Measurements from ENCODE around the gene PSMA2.
"Not testable (repeated sequence)": the region's sequence is repeated elsewhere in the genome, so short reads cannot be mapped to it uniquely, and the experiment has no call there.

Gene PSMA2

DNA sequence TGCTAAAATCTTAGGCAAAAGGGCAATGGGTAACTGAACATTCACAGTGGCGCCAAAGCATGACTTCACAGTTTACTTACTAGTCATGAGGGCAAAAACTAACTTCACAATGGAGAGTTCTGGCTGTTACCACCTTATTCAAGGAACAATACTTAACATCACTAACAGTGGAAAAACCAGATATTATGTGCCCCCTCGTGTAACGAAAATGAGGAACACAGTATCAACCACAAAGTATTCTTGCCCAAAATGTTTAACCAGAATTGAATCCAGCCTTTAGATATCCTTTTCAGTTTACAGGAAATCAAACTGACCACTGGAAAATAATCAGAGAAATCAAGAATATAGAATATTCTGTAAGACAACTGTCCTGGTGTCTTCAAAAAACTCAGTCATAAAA is 29.6 kb downstream of the PSMA2 start:
- H3K36me3 ChIP-seq: no peaks in the 10 kb centered on the region
- no peaks in the 10 kb centered on the region for H3K27me3 ChIP-seq
- peak overlapping the region; percentile 68 for H3K27ac ChIP-seq
- TF ChIP-seq, protein P1, sequence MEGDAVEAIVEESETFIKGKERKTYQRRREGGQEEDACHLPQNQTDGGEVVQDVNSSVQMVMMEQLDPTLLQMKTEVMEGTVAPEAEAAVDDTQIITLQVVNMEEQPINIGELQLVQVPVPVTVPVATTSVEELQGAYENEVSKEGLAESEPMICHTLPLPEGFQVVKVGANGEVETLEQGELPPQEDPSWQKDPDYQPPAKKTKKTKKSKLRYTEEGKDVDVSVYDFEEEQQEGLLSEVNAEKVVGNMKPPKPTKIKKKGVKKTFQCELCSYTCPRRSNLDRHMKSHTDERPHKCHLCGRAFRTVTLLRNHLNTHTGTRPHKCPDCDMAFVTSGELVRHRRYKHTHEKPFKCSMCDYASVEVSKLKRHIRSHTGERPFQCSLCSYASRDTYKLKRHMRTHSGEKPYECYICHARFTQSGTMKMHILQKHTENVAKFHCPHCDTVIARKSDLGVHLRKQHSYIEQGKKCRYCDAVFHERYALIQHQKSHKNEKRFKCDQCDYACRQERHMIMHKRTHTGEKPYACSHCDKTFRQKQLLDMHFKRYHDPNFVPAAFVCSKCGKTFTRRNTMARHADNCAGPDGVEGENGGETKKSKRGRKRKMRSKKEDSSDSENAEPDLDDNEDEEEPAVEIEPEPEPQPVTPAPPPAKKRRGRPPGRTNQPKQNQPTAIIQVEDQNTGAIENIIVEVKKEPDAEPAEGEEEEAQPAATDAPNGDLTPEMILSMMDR (IDR thresholded peaks at IDR 0.05): no peak
- H3K9me3 ChIP-seq: no peaks in the 10 kb centered on the region
- peaks cover 54 to 57% of the 10 kb centered on the region in 2 experiments for H3K4me1 ChIP-seq (ENCODE audit: control insufficient read depth in 1 of 2, insufficient read depth in 1 of 2, low read depth in 1 of 2, low read length in 1 of 2)
- H3K4me3 ChIP-seq (ENCODE audit: low read depth in 1 of 2, low read length in 1 of 2): no peak overlapping the region

DNA sequence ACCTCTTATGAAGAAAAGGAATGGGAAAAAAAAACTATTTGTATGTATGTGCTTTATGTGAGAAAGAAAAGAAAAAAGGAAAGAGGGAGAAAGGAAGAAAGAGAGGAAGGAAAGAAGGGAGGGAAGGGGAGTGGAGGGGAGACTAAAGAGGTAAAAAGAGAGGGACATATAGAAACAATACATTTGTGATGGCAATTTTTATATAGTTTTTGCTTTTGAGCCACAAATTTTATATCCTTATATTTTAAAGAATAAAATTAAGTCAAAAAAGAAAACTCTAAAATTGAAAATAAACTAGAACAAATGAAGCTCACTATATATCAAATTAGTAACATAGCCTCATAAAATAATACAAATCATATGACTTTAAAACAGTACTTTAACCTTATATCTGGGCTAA is 31.1 kb downstream of the PSMA2 start:
- Histone ChIP-seq H3K36me3 (no peaks in the 10 kb centered on the region), H3K9me3 (no peaks in the 10 kb centered on the region), H3K4me1 (ENCODE audit: control insufficient read depth in 1 of 2, insufficient read depth in 1 of 2, low read depth in 1 of 2, low read length in 1 of 2) (peaks cover 40 to 44% of the 10 kb centered on the region in 2 experiments), H3K4me3 (ENCODE audit: low read depth in 1 of 2, low read length in 1 of 2) (no peak overlapping the region), H3K27ac (no peak overlapping the region), H3K27me3 (no peaks in the 10 kb centered on the region)
- TF ChIP-seq, protein P1 (IDR thresholded peaks at IDR 0.05): no peak

DNA sequence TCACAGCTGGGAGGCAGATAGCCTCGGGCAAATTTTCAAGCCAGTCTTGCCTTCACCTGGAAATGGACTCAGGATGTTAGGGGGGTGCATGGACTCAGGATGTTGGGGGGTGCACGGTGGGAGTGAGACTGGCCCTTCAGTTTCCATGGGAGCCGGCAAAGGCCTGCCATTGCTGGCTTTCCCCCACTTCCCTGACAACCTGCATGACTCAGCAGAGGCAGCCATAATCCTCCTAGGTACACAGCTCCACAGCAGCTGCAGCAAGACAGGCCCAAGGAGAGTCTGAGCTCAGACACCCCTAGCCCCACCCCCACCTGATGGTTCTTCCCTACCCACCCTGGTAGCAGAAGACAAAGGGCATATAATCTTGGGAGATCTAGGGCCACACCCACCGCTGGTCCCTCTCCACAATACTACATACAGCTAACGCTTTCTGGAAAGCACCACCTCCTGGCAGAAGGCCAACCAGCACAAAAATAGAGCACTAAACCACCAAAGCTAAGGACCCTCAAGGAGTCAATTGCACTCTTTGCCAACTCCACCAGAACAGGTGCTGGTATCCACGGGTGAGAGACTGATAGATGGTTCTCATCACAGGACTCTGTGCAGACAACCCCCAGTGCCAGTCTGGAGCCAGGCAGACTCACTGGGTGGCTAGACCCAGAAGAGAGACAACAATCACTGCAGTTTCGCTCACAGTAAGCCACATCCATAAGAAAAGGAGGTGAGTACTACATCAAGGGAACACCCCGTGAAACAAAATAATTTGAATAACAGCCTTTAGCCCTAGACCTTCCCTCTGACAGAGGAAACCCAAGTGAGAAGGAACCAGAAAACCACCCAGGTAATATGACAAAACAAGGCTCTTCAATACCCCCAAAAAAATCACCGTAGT is 38.4 kb downstream of the PSMA2 start:
- TF ChIP-seq, protein P1 (IDR thresholded peaks at IDR 0.05): no peak
- Histone ChIP-seq H3K4me1 (ENCODE audit: control insufficient read depth in 1 of 2, insufficient read depth in 1 of 2, low read depth in 1 of 2, low read length in 1 of 2) (peaks cover 13 to 26% of the 10 kb centered on the region in 2 experiments), H3K36me3 (no peaks in the 10 kb centered on the region), H3K27me3 (no peaks in the 10 kb centered on the region), H3K27ac (no peak overlapping the region), H3K4me3 (ENCODE audit: low read depth in 1 of 2, low read length in 1 of 2) (no peak overlapping the region), H3K9me3 (no peaks in the 10 kb centered on the region)

DNA sequence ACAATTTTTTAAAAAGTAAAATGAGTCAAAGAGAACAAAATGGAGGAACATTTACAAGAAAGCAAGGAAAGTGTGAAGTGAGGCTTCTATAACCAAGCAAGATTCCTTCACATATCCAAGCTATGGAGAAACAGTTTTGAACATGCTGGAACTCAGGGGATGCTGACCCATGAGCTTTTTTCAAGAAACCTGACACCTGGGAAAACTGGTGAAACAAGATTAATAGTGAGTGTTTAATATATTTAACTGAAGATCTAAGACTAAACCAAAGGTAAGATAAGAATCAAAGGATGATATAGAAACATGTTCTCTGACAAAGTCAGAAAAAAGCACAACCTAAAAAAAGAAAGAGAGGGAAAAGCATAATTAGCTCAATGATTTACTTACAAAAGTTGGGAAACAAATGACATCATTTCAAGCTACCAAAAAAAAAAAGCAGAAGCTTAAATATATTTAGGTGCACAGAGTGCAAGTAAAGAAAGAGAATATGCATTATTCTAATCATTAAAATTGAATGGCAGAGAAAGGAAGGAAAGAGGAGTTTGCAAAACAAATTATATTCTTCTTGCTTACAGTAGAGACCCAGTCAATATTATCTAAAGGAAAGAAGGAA is 45.0 kb downstream of the PSMA2 start:
- Histone ChIP-seq H3K36me3 (no peaks in the 10 kb centered on the region), H3K4me3 (ENCODE audit: low read depth in 1 of 2, low read length in 1 of 2) (peak overlapping the region; percentile 74 to 82), H3K27me3 (no peaks in the 10 kb centered on the region), H3K27ac (peak overlapping the region; percentile 94), H3K4me1 (ENCODE audit: control insufficient read depth in 1 of 2, insufficient read depth in 1 of 2, low read depth in 1 of 2, low read length in 1 of 2) (peaks cover 43 to 44% of the 10 kb centered on the region in 2 experiments), H3K9me3 (no peaks in the 10 kb centered on the region)
- TF ChIP-seq, protein P1 (IDR thresholded peaks at IDR 0.05): no peak

DNA sequence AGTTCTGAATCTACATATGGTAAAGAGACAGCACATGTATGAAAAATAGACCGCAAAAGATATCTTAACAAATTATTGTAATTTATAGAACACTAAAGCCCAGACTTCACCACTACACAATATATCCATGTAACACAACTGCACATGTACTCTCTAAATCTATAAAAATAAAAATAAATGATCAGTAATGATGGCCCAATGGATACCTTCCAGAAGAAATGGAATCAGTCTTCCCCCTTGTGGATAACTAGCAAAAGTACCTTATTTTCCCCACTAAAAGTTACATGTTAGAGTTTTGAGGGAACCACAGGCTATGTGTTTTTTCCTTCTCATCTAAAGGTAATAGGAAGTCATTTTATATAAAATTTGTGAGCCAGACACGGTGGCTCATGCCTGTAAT is 45.8 kb downstream of the PSMA2 start:
- TF ChIP-seq, protein P1 (IDR thresholded peaks at IDR 0.05): no peak
- no peaks in the 10 kb centered on the region for H3K9me3 ChIP-seq
- H3K27me3 ChIP-seq: no peaks in the 10 kb centered on the region
- no peak overlapping the region for H3K4me3 ChIP-seq (ENCODE audit: low read depth in 1 of 2, low read length in 1 of 2)
- peaks cover 43 to 44% of the 10 kb centered on the region in 2 experiments for H3K4me1 ChIP-seq (ENCODE audit: control insufficient read depth in 1 of 2, insufficient read depth in 1 of 2, low read depth in 1 of 2, low read length in 1 of 2)
- H3K36me3 ChIP-seq: no peaks in the 10 kb centered on the region
- H3K27ac ChIP-seq: peak overlapping the region; percentile 94

DNA sequence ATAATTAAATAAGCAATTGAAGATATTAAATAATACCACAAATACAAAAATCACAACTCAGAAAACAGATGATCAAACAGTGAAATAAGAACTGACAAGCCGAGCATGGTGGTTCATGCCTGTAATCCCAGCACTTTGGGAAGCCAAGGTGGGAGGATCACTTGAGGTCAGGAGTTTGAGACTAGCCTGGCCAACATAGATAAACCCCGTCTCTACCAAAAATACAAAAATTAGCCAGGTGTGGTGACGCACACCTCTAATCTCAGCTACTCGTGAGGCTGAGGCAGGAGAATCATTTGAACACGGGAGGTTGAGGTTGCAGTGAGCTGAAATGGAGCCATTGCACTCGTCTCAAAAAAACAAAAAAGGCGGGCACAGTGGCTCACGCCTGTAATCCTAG is 46.8 kb downstream of the PSMA2 start:
- H3K9me3 ChIP-seq; H3K4me3 ChIP-seq (ENCODE audit: low read depth in 1 of 2, low read length in 1 of 2); H3K27me3 ChIP-seq; H3K36me3 ChIP-seq; H3K27ac ChIP-seq: not testable (repeated sequence)
- peaks cover 42 to 43% of the 10 kb centered on the region in 2 experiments for H3K4me1 ChIP-seq (ENCODE audit: control insufficient read depth in 1 of 2, insufficient read depth in 1 of 2, low read depth in 1 of 2, low read length in 1 of 2)
